DND-41 (cell line): ENCODE data around the gene NOXRED1.

Source experiments
- EZH2 ChIP-seq: IDR thresholded peaks from 3 replicates; pipeline ENCODE4 v1.6.1; 2012; ENCODE audit warnings: borderline replicate concordance, low read depth, mild to moderate bottlenecking, moderate library complexity, low read length, inconsistent platforms; ENCODE audit not compliant: severe bottlenecking
- TF ChIP-seq, protein P1 (sequence below): IDR thresholded peaks from 2 replicates; pipeline ENCODE4 v1.5.1; 2012; ENCODE audit warnings: borderline replicate concordance, low read length, moderate library complexity, mild to moderate bottlenecking; ENCODE audit not compliant: poor library complexity, severe bottlenecking; ENCODE audit errors: extremely low read depth

DNA sequence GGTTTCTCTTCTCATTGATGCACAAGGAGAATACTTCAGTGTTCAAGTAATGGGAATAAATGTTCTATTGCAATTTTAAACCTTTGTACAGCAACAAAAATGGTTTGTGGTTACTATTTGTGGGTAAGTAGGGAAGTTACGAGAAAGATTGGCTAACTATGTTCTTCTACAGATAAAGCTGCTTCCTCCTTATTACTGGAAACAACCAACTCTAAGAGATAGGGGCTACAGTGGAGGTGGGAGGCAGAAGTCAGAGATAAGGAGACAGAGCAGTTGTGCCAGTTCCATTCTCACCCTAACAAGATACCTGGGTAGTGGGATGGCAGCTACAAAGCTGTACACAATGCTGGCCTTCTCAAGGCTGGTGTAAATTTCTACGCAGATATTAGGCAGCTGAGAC lies 16.2 kb downstream of the NOXRED1 start:
- TF ChIP-seq, protein P1, sequence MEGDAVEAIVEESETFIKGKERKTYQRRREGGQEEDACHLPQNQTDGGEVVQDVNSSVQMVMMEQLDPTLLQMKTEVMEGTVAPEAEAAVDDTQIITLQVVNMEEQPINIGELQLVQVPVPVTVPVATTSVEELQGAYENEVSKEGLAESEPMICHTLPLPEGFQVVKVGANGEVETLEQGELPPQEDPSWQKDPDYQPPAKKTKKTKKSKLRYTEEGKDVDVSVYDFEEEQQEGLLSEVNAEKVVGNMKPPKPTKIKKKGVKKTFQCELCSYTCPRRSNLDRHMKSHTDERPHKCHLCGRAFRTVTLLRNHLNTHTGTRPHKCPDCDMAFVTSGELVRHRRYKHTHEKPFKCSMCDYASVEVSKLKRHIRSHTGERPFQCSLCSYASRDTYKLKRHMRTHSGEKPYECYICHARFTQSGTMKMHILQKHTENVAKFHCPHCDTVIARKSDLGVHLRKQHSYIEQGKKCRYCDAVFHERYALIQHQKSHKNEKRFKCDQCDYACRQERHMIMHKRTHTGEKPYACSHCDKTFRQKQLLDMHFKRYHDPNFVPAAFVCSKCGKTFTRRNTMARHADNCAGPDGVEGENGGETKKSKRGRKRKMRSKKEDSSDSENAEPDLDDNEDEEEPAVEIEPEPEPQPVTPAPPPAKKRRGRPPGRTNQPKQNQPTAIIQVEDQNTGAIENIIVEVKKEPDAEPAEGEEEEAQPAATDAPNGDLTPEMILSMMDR: no peak
- no peak for TF ChIP-seq EZH2
